A673 (cell line): Measurements from ENCODE around the gene LRRK1.

Source experiments
- EZH2 ChIP-seq: fragments of 200-600 bp; sonication (generic); IDR thresholded peaks from 2 replicates; pipeline ENCODE4 v1.6.1; 2017; ENCODE audit warnings: borderline replicate concordance, low read depth, mild to moderate bottlenecking, mixed read lengths, antibody characterized with exemption, low read length; ENCODE audit not compliant: poor library complexity, severe bottlenecking
- TF ChIP-seq, protein P1 (sequence below): fragments of 300-800, 200-600 bp; sonication (generic); conservative IDR thresholded peaks from 2 replicates; pipeline ENCODE4 v1.5.1; 2017; ENCODE audit warnings: low read depth, mild to moderate bottlenecking, antibody characterized with exemption, low read length, moderate library complexity, mixed read lengths

- TF ChIP-seq, protein P1, sequence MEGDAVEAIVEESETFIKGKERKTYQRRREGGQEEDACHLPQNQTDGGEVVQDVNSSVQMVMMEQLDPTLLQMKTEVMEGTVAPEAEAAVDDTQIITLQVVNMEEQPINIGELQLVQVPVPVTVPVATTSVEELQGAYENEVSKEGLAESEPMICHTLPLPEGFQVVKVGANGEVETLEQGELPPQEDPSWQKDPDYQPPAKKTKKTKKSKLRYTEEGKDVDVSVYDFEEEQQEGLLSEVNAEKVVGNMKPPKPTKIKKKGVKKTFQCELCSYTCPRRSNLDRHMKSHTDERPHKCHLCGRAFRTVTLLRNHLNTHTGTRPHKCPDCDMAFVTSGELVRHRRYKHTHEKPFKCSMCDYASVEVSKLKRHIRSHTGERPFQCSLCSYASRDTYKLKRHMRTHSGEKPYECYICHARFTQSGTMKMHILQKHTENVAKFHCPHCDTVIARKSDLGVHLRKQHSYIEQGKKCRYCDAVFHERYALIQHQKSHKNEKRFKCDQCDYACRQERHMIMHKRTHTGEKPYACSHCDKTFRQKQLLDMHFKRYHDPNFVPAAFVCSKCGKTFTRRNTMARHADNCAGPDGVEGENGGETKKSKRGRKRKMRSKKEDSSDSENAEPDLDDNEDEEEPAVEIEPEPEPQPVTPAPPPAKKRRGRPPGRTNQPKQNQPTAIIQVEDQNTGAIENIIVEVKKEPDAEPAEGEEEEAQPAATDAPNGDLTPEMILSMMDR, result no peak
- TF ChIP-seq EZH2, result no peak
Measured at GRCh38 chr15:101049856-101050622, 130.9 kb downstream of the LRRK1 start.
